ENCODE data around the gene STIP1. TPM values are rescaled to one million over a fixed set of nuclear protein-coding genes. Genes with fewer than 3 reads are reported as not detected.
A peak's percentile ranks its signal among the peaks of the same experiment; 100 is the strongest.

STIP1 gene
- total and polyA plus RNA-seq, 2 donors (not counting 1 experiment from before 2014, with no cell fraction given): 49.8 to 78.7 TPM

GRCh38 chr11:64181506-64182411 lies 4.2 kb upstream of the STIP1 start:
- ATAC-seq (ENCODE audit: low read depth) (no peak), DNase-seq (no peak)
- peaks cover 43% of the 10 kb centered on the region for H3K79me2 ChIP-seq (ENCODE audit: control insufficient read depth, insufficient read depth, low read length)
- H2AFZ ChIP-seq (ENCODE audit: insufficient read depth, low read depth, low read length, poor library complexity, severe bottlenecking): peak overlapping the region; percentile 47
- H3K27me3 Mint-ChIP-seq: no peaks in the 10 kb centered on the region
- H3K9me3 ChIP-seq (ENCODE audit: control extremely low read depth in 1 of 3, control insufficient read depth in 2 of 3, insufficient read depth in 1 of 3, low read length in 2 of 3): no peaks in the 10 kb centered on the region
- intact Hi-C loops (cut with micrococcal nuclease): no loop called here
- no peak for TF ChIP-seq EZH2 (IDR thresholded peaks at IDR 0.05; ENCODE audit: borderline replicate concordance, insufficient read depth, low read depth, low read length, poor library complexity, severe bottlenecking)
- no peak for TF ChIP-seq CTCF (IDR thresholded peaks at IDR 0.05)
- no peak overlapping the region for H3K27ac ChIP-seq (ENCODE audit: low read length in 2 of 2)
- 29% methylated on average over 12 of the region's 17 CpGs for WGBS (ENCODE audit: insufficient coverage)
- H3K27ac Mint-ChIP-seq: peak overlapping the region; percentile 32
- H4K20me1 ChIP-seq (ENCODE audit: control insufficient read depth, insufficient read depth, low read length, poor library complexity, severe bottlenecking): no peaks in the 10 kb centered on the region
- H3K4me1 ChIP-seq (ENCODE audit: control insufficient read depth in 2 of 2, insufficient read depth in 2 of 2, low read length in 2 of 2): peaks cover 18 to 31% of the 10 kb centered on the region in 2 donors
- H3K4me3 ChIP-seq (ENCODE audit: control extremely low read depth in 1 of 5, extremely low read depth in 1 of 5, insufficient read depth in 1 of 5, low read depth in 2 of 5, low read length in 4 of 5): no peak overlapping the region
- no peaks in the 10 kb centered on the region for H3K27me3 ChIP-seq (replicated peaks in 1 of 4; ENCODE audit: control extremely low read depth in 1 of 4, control insufficient read depth in 3 of 4, insufficient read depth in 4 of 4, low read length in 3 of 4)
- H3K36me3 ChIP-seq (replicated peaks in 1 of 2; ENCODE audit: control extremely low read depth in 1 of 2, control insufficient read depth in 1 of 2, extremely low read depth in 1 of 2, insufficient read depth in 2 of 2, low read length in 1 of 2): peaks cover 0 to 2% of the 10 kb centered on the region in 2 experiments
- H3K4me2 ChIP-seq (replicated peaks; ENCODE audit: low read depth, low read length, poor library complexity, severe bottlenecking): peak overlapping the region; percentile 35
- peaks cover 38% of the 10 kb centered on the region for H3K4me1 Mint-ChIP-seq
- CTCF ChIA-PET: interaction anchor here (0.7 to 1.0 kb wide), 2 partner anchors 119 to 120 kb away, joined by 3 read pairs; no protein-coding TSS in a partner anchor
- H3K4me3 Mint-ChIP-seq: peak overlapping the region; percentile 34
- no peak overlapping the region for H3K9ac ChIP-seq (ENCODE audit: low read length)
- POLR2A ChIA-PET: interaction anchor here (0.6 to 0.7 kb wide), 4 partner anchors 11 to 247 kb away, joined by 3 to 4 read pairs (median 3); no protein-coding TSS in a partner anchor
- H3K9me3 Mint-ChIP-seq (ENCODE audit: insufficient read depth): no peaks in the 10 kb centered on the region
